ENCODE measurements around the gene OR6C6. TPM values are rescaled to one million over a fixed set of nuclear protein-coding genes. Genes with fewer than 3 reads are reported as not detected.
"Not testable (repeated sequence)": the region's sequence is repeated elsewhere in the genome, so short reads cannot be mapped to it uniquely, and the experiment has no call there.

OR6C6 gene
- not detected for polyA plus RNA-seq (2013, experiment 1 of 4)
- not detected for polyA plus RNA-seq (2013, experiment 2 of 4)
- polyA plus RNA-seq (2013, experiment 3 of 4) = not detected
- not detected for polyA plus RNA-seq (2013, experiment 4 of 4)

DNA sequence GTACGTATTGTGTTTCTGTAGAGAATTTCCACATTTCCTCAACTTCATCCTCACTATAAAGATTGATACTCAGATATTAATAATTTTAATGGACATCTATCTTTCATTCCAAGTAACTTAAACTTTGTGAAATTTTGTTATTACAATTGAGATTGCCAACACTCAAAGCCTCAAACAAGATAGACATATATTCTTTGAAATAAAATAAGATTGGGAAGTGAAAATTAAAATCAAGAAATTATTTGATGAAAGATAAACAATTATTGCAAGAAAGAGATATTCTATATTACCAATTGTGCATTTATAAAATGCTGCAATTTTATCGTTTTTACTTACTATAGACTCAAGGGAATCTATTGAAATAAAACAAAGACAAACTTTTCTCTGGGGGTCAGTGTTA, at the start of gene OR6C6:
OR6C6 (minus strand) TSS at position 101 of the 400 bp plus-strand sequence. CDS start 1,337 bp downstream, outside the sequence.
- Histone ChIP-seq H3K9me3 (ENCODE audit: control insufficient read depth, low read length) (no peaks in the 10 kb centered on the region), H3K36me3 (ENCODE audit: control insufficient read depth, insufficient read depth, low read length) (no peaks in the 10 kb centered on the region)
- WGBS, 2 experiments = 100% methylated on average over 1 of the region's 2 CpGs; no CpG with 5 or more reads in 1 of the 2 experiments

DNA sequence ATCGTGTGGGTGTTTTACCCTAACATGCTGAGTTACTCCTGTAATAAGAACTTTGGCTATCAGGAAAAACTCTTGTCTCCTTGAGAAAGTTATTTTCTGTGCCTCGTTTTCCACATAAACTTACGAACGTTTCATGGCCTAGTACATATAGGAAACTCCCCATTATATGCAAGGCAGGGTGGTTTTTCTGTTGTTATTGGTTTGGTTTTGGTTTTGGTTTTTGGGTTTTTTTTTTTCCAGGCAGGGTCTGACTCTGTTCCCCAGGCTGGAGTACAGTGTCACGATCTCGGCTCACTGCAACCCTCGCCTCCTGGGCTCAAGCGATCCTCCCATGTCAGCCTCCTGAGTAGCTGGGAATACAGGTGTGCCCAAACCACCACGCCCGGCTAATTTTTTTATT, 39.6 kb upstream of the OR6C6 start:
- Histone ChIP-seq H3K36me3 (ENCODE audit: control insufficient read depth, insufficient read depth, low read length) (no peaks in the 10 kb centered on the region), H3K4me1 (ENCODE audit: control insufficient read depth, insufficient read depth, low read length) (no peaks in the 10 kb centered on the region), H3K4me3 (ENCODE audit: insufficient read depth, low read depth, low read length) (no peak overlapping the region), H3K27ac (ENCODE audit: insufficient read depth, low read depth, low read length, poor library complexity, severe bottlenecking) (no peak overlapping the region), H3K27me3 (ENCODE audit: control insufficient read depth, insufficient read depth, low read length, poor library complexity, severe bottlenecking) (no peaks in the 10 kb centered on the region), H3K9me3 (ENCODE audit: control insufficient read depth, low read length) (no peaks in the 10 kb centered on the region)
- WGBS, 2 experiments = 97 to 98% methylated on average over 10 of the region's 10 CpGs

More for the DNA sequence above, at the start of gene OR6C6:
- Histone ChIP-seq H3K27ac (ENCODE audit: insufficient read depth, low read depth, low read length, poor library complexity, severe bottlenecking) (no peak within 1 kb of the TSS), H3K4me3 (ENCODE audit: insufficient read depth, low read depth, low read length) (no peak within 1 kb of the TSS), H3K27me3 (ENCODE audit: control insufficient read depth, insufficient read depth, low read length, poor library complexity, severe bottlenecking) (no peaks in the 10 kb centered on the region), H3K4me1 (ENCODE audit: control insufficient read depth, insufficient read depth, low read length) (no peaks in the 10 kb centered on the region)

DNA sequence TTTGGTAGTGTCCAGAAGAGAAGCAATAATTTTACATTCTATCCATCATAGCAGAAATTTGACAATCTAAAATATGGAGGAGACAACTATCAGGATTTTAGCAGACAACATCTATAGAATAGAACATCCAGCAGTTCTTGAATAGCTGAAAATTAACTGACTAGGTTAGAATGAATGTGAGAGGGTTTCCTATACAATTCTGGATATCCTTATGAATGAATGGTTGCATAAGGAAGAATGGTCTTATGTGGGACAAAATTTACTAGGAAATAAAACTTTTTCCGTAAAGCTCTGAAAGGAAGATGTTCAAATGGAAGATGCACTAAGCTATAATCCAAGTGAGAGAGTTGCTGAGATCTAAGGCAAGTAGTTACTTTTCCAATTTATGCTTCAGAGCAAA, 34.1 kb upstream of the OR6C6 start, which contains the start of gene OR6C3:
OR6C3 (plus strand) TSS at position 301 of the 400 bp plus-strand sequence. CDS start 955 bp downstream, outside the sequence.
- H3K9me3 ChIP-seq (ENCODE audit: control insufficient read depth, low read length) = no peaks in the 10 kb centered on the region
- 92 to 100% methylated on average over 1 of the region's 1 CpG for WGBS, 2 experiments
- no peak within 1 kb of the TSS for H3K27ac ChIP-seq (ENCODE audit: insufficient read depth, low read depth, low read length, poor library complexity, severe bottlenecking)
- H3K4me1 ChIP-seq (ENCODE audit: control insufficient read depth, insufficient read depth, low read length) = no peaks in the 10 kb centered on the region
- H3K27me3 ChIP-seq (ENCODE audit: control insufficient read depth, insufficient read depth, low read length, poor library complexity, severe bottlenecking) = no peaks in the 10 kb centered on the region
- no peak within 1 kb of the TSS for H3K4me3 ChIP-seq (ENCODE audit: insufficient read depth, low read depth, low read length)
- H3K36me3 ChIP-seq (ENCODE audit: control insufficient read depth, insufficient read depth, low read length) = no peaks in the 10 kb centered on the region

DNA sequence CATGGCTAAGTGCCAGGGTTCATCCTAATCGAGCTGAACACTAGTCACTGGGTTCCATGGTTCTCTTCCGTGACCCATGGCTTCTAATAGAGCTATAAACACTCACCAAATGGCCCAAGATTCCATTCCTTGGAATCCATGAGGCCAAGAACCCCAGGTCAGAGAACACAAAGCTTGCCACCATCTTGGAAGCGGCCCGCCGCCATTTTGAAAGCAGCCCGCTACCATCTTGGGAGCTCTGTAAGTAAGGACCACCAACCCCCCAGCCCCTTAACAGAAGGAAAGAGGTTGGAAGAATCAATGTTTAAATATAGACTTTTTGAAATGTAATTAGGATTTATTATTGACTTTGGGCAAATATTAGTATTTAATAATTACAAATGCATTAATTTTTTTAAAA, 29.4 kb upstream of the OR6C6 start:
- not testable (repeated sequence) for H3K36me3 ChIP-seq (ENCODE audit: control insufficient read depth, insufficient read depth, low read length); H3K4me1 ChIP-seq (ENCODE audit: control insufficient read depth, insufficient read depth, low read length); H3K27ac ChIP-seq (ENCODE audit: insufficient read depth, low read depth, low read length, poor library complexity, severe bottlenecking); H3K9me3 ChIP-seq (ENCODE audit: control insufficient read depth, low read length); H3K27me3 ChIP-seq (ENCODE audit: control insufficient read depth, insufficient read depth, low read length, poor library complexity, severe bottlenecking); H3K4me3 ChIP-seq (ENCODE audit: insufficient read depth, low read depth, low read length)
- WGBS, 2 experiments = 96 to 97% methylated on average over 6 of the region's 6 CpGs

DNA sequence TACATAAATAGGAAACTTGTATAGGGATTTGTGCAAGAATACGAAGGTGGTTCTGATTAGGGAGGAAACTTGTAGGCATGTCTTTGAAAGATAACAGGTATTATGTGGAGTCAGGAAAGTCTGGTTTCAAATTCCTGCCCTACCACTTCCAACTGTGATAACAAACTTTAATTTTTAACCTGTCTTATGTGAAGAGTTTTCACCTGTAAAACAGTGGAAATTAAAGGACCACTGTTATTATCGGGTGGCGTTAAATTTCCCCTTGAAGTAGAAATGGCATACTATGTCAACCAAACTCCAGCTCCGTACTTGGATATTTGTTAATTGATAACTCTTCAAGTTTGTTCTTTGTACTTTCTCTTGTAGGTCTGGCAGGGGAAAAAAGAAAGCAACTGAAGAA, 23.8 kb upstream of the OR6C6 start:
- Histone ChIP-seq H3K4me1 (ENCODE audit: control insufficient read depth, insufficient read depth, low read length) (no peaks in the 10 kb centered on the region), H3K27me3 (ENCODE audit: control insufficient read depth, insufficient read depth, low read length, poor library complexity, severe bottlenecking) (no peaks in the 10 kb centered on the region), H3K27ac (ENCODE audit: insufficient read depth, low read depth, low read length, poor library complexity, severe bottlenecking) (no peak overlapping the region), H3K9me3 (ENCODE audit: control insufficient read depth, low read length) (no peaks in the 10 kb centered on the region), H3K36me3 (ENCODE audit: control insufficient read depth, insufficient read depth, low read length) (no peaks in the 10 kb centered on the region), H3K4me3 (ENCODE audit: insufficient read depth, low read depth, low read length) (no peak overlapping the region)
- 95 to 100% methylated on average over 4 of the region's 4 CpGs for WGBS, 2 experiments

DNA sequence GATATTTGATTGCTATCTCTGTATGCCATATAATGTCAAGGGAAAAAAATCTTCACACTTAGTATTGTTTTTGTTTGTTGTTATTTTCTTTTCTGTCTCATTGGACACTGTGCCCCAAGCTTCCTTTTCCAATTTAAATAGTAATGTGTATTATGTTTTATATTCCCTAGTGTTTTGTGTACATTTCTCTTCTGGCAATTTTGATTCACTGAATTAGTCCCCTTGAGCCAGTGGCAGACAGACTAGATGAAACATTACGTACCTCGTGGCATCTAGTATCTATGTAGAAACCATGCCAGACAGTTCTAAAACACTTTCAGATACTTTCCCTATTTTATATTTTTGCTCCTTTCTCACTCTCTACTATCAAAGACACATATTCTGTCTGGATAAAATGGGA, 17.7 kb upstream of the OR6C6 start, which contains the start of gene OR6C1:
OR6C1 (plus strand) TSS at position 301 of the 400 bp plus-strand sequence. CDS start 6,257 bp downstream, outside the sequence.
- 96 to 97% methylated on average over 2 of the region's 2 CpGs for WGBS, 2 experiments
- no peaks in the 10 kb centered on the region for H3K36me3 ChIP-seq (ENCODE audit: control insufficient read depth, insufficient read depth, low read length)

DNA sequence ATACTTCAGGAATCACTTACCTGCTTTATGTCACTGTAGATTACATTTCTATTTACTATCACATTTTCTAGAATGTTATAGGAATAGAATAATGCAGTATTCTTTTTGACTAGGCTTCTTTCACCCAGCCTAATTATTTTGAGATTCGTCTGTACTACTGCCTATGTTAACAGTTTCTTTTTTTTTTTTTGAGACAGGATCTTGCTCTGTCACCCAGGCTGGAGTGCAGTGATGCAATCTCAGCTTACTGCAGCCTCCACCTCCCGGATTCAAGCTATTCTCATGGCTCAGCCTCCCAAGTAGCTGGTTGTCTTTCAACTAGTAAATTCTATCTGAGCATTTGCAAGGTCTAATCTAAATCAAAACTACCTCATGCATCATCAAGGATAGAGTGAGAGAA, 6.4 kb downstream of the OR6C6 start:
- Histone ChIP-seq H3K27me3 (ENCODE audit: control insufficient read depth, insufficient read depth, low read length, poor library complexity, severe bottlenecking) (no peaks in the 10 kb centered on the region), H3K27ac (ENCODE audit: insufficient read depth, low read depth, low read length, poor library complexity, severe bottlenecking) (no peak overlapping the region), H3K9me3 (ENCODE audit: control insufficient read depth, low read length) (no peaks in the 10 kb centered on the region), H3K4me3 (ENCODE audit: insufficient read depth, low read depth, low read length) (no peak overlapping the region), H3K36me3 (ENCODE audit: control insufficient read depth, insufficient read depth, low read length) (no peaks in the 10 kb centered on the region), H3K4me1 (ENCODE audit: control insufficient read depth, insufficient read depth, low read length) (no peaks in the 10 kb centered on the region)
- WGBS, 2 experiments = 73 to 77% methylated on average over 2 of the region's 2 CpGs

More for the DNA sequence above, 17.7 kb upstream of the OR6C6 start, which contains the start of gene OR6C1:
- Histone ChIP-seq H3K9me3 (ENCODE audit: control insufficient read depth, low read length) (no peaks in the 10 kb centered on the region), H3K4me3 (ENCODE audit: insufficient read depth, low read depth, low read length) (no peak within 1 kb of the TSS), H3K27ac (ENCODE audit: insufficient read depth, low read depth, low read length, poor library complexity, severe bottlenecking) (no peak within 1 kb of the TSS), H3K27me3 (ENCODE audit: control insufficient read depth, insufficient read depth, low read length, poor library complexity, severe bottlenecking) (no peaks in the 10 kb centered on the region), H3K4me1 (ENCODE audit: control insufficient read depth, insufficient read depth, low read length) (no peaks in the 10 kb centered on the region)

DNA sequence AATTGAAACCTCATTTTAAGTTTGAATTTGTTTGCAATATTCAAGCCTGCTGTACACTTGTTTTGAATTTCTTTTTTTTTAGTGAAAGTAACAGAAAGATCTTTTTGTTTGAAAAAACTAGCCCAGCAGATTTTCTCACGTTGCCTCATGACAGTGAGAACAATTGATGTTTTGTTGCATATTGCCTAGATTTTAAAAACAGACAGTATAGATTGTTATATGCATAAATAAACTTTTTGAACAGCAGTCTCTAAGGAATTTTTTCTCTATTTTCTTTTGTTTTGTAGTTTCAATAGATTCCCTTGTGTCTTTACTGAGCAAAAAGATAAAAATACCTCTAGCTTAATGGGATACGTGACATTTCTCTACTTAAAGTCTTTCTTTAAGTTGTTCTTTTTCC, 15.4 kb downstream of the OR6C6 start:
- Histone ChIP-seq H3K27ac (ENCODE audit: insufficient read depth, low read depth, low read length, poor library complexity, severe bottlenecking) (no peak overlapping the region), H3K27me3 (ENCODE audit: control insufficient read depth, insufficient read depth, low read length, poor library complexity, severe bottlenecking) (no peaks in the 10 kb centered on the region), H3K36me3 (ENCODE audit: control insufficient read depth, insufficient read depth, low read length) (no peaks in the 10 kb centered on the region), H3K9me3 (ENCODE audit: control insufficient read depth, low read length) (peaks cover 2% of the 10 kb centered on the region), H3K4me3 (ENCODE audit: insufficient read depth, low read depth, low read length) (no peak overlapping the region), H3K4me1 (ENCODE audit: control insufficient read depth, insufficient read depth, low read length) (no peaks in the 10 kb centered on the region)
- 73 to 94% methylated on average over 2 of the region's 2 CpGs for WGBS, 2 experiments

DNA sequence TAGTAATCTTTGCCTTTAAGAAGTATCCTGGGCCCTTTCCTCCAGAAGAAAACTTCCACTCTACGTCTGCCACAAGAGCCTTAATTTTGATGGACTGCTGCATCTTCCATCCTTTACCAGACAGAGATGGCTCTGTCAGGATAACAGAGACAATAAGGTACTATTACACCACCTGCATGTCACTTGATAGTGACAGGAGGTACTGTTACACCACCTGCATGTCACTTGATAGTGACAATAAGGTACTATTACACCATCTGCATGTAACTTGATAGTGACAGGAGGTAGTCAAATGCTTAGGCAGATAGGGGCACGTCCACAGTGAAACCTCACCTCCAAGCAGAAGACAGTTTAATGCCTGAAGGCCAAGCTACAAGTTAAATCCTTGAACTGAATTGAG, 38.1 kb downstream of the OR6C6 start:
- Histone ChIP-seq H3K27me3 (ENCODE audit: control insufficient read depth, insufficient read depth, low read length, poor library complexity, severe bottlenecking) (no peaks in the 10 kb centered on the region), H3K27ac (ENCODE audit: insufficient read depth, low read depth, low read length, poor library complexity, severe bottlenecking) (no peak overlapping the region), H3K4me1 (ENCODE audit: control insufficient read depth, insufficient read depth, low read length) (no peaks in the 10 kb centered on the region), H3K9me3 (ENCODE audit: control insufficient read depth, low read length) (no peaks in the 10 kb centered on the region), H3K4me3 (ENCODE audit: insufficient read depth, low read depth, low read length) (no peak overlapping the region), H3K36me3 (ENCODE audit: control insufficient read depth, insufficient read depth, low read length) (no peaks in the 10 kb centered on the region)
- WGBS, 2 experiments = 89% methylated on average over 2 of the region's 2 CpGs

DNA sequence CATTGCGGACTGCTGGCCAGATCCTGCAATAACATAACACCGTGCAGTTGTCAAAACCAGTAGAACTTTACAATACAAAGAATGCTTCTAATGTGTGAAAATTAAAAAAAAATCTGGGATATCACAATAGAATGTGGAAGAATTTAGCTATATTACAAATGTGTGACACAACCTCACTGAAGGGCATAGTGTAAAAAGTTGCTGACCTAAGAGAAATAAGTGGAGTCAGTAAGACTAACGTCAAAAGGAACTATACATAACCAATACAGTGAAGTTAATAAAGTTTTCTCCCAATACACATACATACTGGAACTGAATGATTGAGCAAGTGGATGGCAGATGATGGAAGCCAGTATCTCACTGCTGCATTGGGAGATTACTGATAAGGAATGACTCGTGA, 39.5 kb downstream of the OR6C6 start:
- Histone ChIP-seq H3K27ac (ENCODE audit: insufficient read depth, low read depth, low read length, poor library complexity, severe bottlenecking) (no peak overlapping the region), H3K9me3 (ENCODE audit: control insufficient read depth, low read length) (no peaks in the 10 kb centered on the region), H3K36me3 (ENCODE audit: control insufficient read depth, insufficient read depth, low read length) (no peaks in the 10 kb centered on the region), H3K27me3 (ENCODE audit: control insufficient read depth, insufficient read depth, low read length, poor library complexity, severe bottlenecking) (no peaks in the 10 kb centered on the region), H3K4me3 (ENCODE audit: insufficient read depth, low read depth, low read length) (no peak overlapping the region), H3K4me1 (ENCODE audit: control insufficient read depth, insufficient read depth, low read length) (no peaks in the 10 kb centered on the region)
- 100% methylated on average over 3 of the region's 4 CpGs; no CpG with 5 or more reads in 1 of the 2 experiments for WGBS, 2 experiments

DNA sequence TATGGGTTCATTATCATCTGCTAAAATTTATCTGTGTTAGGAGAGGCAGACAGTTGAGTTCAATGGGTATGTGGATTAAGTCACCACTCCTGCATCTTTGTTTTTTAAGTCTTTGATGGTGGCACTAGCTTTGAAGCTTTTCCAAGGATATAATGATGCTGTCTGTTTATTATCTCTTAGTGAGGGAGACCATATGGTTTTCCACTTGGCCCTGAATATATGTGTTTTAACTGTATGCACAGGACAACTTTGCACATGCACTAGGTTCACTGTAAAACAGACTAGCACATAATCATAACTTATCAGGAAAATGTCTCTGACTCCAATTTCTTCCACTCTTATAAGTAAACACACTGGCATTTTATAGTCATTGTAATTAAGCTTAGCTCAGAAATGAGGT, 43.1 kb downstream of the OR6C6 start:
- Histone ChIP-seq H3K4me3 (ENCODE audit: insufficient read depth, low read depth, low read length) (no peak overlapping the region), H3K36me3 (ENCODE audit: control insufficient read depth, insufficient read depth, low read length) (no peaks in the 10 kb centered on the region), H3K27ac (ENCODE audit: insufficient read depth, low read depth, low read length, poor library complexity, severe bottlenecking) (no peak overlapping the region), H3K4me1 (ENCODE audit: control insufficient read depth, insufficient read depth, low read length) (no peaks in the 10 kb centered on the region), H3K27me3 (ENCODE audit: control insufficient read depth, insufficient read depth, low read length, poor library complexity, severe bottlenecking) (no peaks in the 10 kb centered on the region), H3K9me3 (ENCODE audit: control insufficient read depth, low read length) (no peaks in the 10 kb centered on the region)
